ENCODE data around the gene PWWP2A. TPM values are rescaled to one million over a fixed set of nuclear protein-coding genes. Genes with fewer than 3 reads are reported as not detected.

PWWP2A gene
- total RNA-seq, 2 experiments from 2014 or later: 21.0 to 24.1 TPM

DNA sequence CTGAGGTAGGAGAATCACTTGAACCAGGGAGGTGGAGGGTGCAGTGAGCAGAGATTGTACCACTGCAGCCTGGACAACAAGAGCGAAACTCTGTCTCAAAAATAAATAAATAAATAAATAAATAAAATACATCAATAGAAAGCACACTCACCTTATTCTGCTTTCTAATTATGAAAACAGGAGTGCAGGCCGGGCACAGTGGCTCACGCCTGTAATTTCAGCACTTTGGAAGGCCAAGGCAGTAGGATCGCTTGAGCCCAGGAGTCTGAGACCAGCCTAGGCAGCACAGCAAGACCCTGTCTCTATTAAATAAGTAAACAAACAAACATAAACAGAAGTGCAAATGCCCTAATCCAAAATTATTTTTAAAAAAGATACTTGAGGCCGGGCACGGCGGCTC is 2.3 kb downstream of the PWWP2A start:
- Mint-ChIP-seq H3K36me3 (peaks cover 29% of the 10 kb centered on the region), H3K4me3 (no peak overlapping the region), H3K27ac (no peak overlapping the region), H3K27me3 (no peaks in the 10 kb centered on the region), H3K4me1 (peaks cover 18% of the 10 kb centered on the region), H3K9me3 (ENCODE audit: low read depth) (no peaks in the 10 kb centered on the region)
- DNase-seq (no peak), ATAC-seq (no peak)
- CTCF ChIA-PET: interaction anchor here (1.6 kb wide), 1 partner anchor 10 kb away, joined by 4 read pairs; no protein-coding TSS in a partner anchor

DNA sequence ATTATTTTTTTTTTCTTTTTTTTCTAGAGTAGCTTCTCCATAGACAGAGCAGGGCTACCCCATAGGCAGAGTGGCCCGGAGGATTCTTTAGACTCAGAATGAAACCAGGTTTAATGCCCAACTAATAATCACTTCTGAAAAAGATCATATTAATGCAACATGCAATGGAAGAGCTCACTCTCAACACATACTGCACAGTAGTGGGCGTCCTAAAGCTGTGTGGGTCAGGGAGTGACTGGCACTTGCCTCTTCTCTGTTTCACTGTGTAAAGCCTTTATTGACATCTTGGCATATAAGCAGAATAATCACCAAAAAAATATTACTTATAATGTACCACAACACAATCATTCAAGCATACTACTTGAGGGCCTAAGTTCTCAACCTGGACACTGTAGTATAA is 11.1 kb downstream of the PWWP2A start:
- ATAC-seq: no peak
- Mint-ChIP-seq H3K4me3 (no peak overlapping the region), H3K36me3 (peaks cover 28% of the 10 kb centered on the region), H3K27ac (no peak overlapping the region), H3K4me1 (peaks cover 5% of the 10 kb centered on the region), H3K27me3 (no peaks in the 10 kb centered on the region), H3K9me3 (ENCODE audit: low read depth) (no peaks in the 10 kb centered on the region)
- no peak for DNase-seq
- CTCF ChIA-PET: interaction anchor here (1.2 to 1.7 kb wide), 2 partner anchors 20 to 86 kb away, joined by 3 to 5 read pairs; no protein-coding TSS in a partner anchor

DNA sequence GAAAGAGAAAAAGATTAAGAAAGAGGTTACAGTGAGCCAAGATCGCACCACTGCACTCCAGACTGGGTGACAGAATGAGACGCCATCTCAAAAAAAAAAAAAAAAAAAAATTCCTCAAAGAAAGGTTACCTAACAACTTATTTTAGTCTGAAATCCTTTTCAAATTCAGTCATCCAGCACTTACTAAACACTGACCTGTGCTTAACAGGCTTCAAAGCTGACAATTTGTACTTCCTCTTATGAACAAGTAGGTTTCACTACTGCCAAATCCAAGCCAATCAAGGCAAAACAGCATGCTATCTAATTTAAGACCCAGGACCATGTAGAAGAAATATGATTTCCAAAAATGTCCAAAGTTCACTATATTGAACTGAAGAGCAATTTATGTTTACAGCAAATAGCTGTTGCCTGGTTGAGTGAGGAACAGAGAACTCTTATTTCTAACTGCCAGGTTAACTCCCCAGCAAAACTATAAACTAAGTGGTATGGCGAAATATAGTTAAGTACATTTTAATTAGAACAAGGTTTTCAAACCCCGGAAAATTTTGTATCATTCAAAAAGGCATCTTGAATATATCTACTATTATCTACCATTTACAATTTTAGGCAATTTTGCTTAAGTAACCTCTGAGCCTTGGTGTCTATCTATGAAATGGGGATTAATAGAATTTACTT is 13.4 kb downstream of the PWWP2A start:
- Mint-ChIP-seq H3K27me3 (no peaks in the 10 kb centered on the region), H3K36me3 (peaks cover 21% of the 10 kb centered on the region), H3K27ac (no peak overlapping the region), H3K9me3 (ENCODE audit: low read depth) (no peaks in the 10 kb centered on the region), H3K4me1 (peaks cover 5% of the 10 kb centered on the region), H3K4me3 (no peak overlapping the region)
- no peak for ATAC-seq
- CTCF ChIA-PET: no interaction called here
- no peak for DNase-seq

DNA sequence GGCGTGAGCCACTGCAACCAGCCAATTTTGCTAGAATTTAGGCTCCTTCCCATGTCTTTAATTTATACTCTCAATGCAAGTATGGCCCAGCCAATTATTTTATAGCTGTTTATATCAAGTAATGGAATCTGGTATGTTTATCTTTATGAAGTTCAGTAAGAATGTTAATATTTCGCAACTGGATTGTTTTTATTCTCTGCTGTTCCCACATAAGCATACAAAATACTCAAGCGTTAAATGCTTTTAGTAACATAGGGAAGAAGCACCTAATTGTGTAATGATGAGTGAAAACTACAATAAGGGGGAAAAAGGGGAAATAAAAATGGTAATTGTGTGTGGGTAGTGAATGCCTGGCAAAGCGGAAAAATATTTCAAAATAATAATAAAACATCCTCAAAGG is 21.3 kb downstream of the PWWP2A start:
- CTCF ChIA-PET: no interaction called here
- no peaks in the 10 kb centered on the region for H3K9me3 Mint-ChIP-seq (ENCODE audit: low read depth)
- H3K36me3 Mint-ChIP-seq: peaks cover 30% of the 10 kb centered on the region
- ATAC-seq: no peak
- H3K4me1 Mint-ChIP-seq: peaks cover 17% of the 10 kb centered on the region
- no peaks in the 10 kb centered on the region for H3K27me3 Mint-ChIP-seq
- no peak for DNase-seq
- H3K27ac Mint-ChIP-seq: no peak overlapping the region
- H3K4me3 Mint-ChIP-seq: no peak overlapping the region

DNA sequence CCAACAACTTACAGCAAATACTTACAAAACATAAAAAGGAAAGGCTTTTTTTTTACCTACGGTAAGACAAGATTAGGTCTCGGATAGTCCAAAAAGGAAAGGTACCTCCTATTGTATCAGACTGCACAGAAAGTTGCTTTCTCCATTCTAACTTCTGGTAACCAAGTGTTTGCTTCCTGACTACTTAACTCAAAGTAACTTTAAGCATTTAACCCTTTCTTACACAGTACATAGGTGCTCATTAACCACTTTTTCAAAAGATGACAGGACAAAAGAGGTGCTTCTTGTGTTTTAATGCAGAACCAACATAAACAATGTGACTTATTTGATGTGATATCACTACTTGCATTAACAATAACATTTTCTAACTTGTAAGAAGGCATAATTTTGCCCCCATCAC is 23.1 kb downstream of the PWWP2A start:
- H3K27me3 Mint-ChIP-seq: no peaks in the 10 kb centered on the region
- CTCF ChIA-PET: interaction anchor here (0.7 kb wide), 1 partner anchor 393 kb away, joined by 3 read pairs; no protein-coding TSS in a partner anchor
- H3K36me3 Mint-ChIP-seq: peaks cover 39% of the 10 kb centered on the region

DNA sequence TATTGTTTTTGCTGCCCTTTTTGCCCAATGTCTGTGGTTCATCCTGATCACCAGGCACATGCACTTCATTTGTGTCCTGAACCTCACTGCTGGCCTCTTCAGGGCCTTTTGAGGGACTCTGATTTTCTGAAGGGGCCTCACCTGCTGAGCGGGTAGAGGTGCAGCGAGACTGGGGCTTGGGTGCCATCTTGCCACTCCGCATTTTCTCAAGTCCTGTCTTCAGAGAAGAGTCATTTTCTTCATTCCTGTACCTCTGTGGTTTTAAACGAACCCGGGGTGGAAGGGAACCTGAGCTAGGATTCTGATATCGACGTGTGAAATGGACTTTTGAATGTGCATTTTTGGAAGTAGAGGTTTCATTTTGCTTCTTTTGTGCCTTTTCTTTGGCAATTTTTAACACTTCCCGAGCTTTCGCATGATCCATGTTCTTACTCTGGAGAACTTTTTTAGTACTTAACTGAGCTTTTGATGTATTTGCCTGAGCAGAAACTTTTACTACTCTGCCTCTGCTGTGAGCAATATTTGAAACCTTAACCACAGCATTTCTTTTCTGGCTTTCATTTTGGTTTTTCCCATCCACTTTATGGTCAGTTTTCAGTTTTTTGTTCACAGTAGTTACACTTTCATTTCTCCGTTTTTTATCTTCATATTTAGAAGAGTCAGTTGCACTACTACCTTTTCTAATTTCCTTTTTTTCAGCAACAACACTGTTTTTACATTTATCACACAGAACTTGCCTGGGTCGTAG is 26.1 kb downstream of the PWWP2A start:
- H3K27ac Mint-ChIP-seq: peak overlapping the region; percentile 87
- H3K27me3 Mint-ChIP-seq: no peaks in the 10 kb centered on the region
- ATAC-seq (no peak), DNase-seq (no peak)
- H3K36me3 Mint-ChIP-seq: peaks cover 40% of the 10 kb centered on the region
- H3K4me1 Mint-ChIP-seq: peaks cover 28% of the 10 kb centered on the region
- H3K4me3 Mint-ChIP-seq: peak overlapping the region; percentile 64
- CTCF ChIA-PET: interaction anchor here (1.6 kb wide), 2 partner anchors 12 to 71 kb away, joined by 3 to 5 read pairs; no protein-coding TSS in a partner anchor
- H3K9me3 Mint-ChIP-seq (ENCODE audit: low read depth): no peaks in the 10 kb centered on the region

More for the DNA sequence above, 23.1 kb downstream of the PWWP2A start:
- ATAC-seq (no peak), DNase-seq (no peak)
- peaks cover 26% of the 10 kb centered on the region for H3K4me1 Mint-ChIP-seq
- H3K27ac Mint-ChIP-seq: no peak overlapping the region
- H3K9me3 Mint-ChIP-seq (ENCODE audit: low read depth): no peaks in the 10 kb centered on the region
- H3K4me3 Mint-ChIP-seq: no peak overlapping the region

DNA sequence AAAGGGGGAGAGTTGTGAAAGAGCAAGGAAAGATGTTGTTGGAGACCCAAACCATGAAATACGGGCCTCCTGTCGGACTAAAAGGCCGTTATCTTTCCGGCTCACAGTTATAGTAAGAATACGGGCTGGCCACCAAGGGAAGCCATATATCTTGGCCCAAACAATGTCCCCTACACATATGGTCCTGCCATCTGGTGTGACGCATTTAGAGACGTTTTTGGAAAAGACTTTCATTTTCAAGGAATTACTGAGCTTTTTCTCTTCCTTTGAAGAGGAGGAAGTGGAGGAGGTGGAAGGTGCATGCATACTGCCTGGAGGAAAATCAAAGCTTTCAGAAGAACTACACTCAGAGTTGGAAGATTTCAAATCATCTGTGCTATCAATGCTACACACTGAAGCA is 26.7 kb downstream of the PWWP2A start:
- Mint-ChIP-seq H3K36me3 (peaks cover 37% of the 10 kb centered on the region), H3K9me3 (ENCODE audit: low read depth) (no peaks in the 10 kb centered on the region), H3K4me1 (peaks cover 28% of the 10 kb centered on the region), H3K4me3 (no peak overlapping the region), H3K27me3 (no peaks in the 10 kb centered on the region), H3K27ac (no peak overlapping the region)
- CTCF ChIA-PET: interaction anchor here (1.6 kb wide), 2 partner anchors 12 to 70 kb away, joined by 3 to 5 read pairs; no protein-coding TSS in a partner anchor
- ATAC-seq: no peak
- no peak for DNase-seq

DNA sequence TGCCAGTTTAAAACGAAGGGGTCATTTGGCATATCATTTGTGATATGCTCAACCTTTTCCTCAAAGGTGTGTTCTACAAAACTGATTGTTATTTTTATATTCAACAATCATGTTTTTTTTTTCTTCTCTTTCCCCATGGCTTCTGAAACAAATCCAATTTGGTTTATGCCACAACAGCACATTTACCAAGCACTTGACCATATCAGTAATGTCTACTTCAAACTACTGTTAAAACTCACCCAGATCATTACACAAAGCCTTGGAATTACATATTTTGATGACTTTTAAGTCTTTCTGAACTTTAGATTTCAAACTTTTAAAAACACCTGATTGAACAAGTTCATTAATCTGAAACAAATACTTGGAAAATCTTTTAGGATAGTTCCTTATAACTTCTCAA is 29.2 kb downstream of the PWWP2A start:
- ATAC-seq (no peak), DNase-seq (no peak)
- Mint-ChIP-seq H3K4me3 (no peak overlapping the region), H3K9me3 (ENCODE audit: low read depth) (no peaks in the 10 kb centered on the region), H3K27ac (no peak overlapping the region), H3K36me3 (peaks cover 31% of the 10 kb centered on the region), H3K4me1 (peaks cover 28% of the 10 kb centered on the region), H3K27me3 (no peaks in the 10 kb centered on the region)
- CTCF ChIA-PET: interaction anchor here (1.6 kb wide), 1 partner anchor 10 kb away, joined by 4 read pairs; no protein-coding TSS in a partner anchor

DNA sequence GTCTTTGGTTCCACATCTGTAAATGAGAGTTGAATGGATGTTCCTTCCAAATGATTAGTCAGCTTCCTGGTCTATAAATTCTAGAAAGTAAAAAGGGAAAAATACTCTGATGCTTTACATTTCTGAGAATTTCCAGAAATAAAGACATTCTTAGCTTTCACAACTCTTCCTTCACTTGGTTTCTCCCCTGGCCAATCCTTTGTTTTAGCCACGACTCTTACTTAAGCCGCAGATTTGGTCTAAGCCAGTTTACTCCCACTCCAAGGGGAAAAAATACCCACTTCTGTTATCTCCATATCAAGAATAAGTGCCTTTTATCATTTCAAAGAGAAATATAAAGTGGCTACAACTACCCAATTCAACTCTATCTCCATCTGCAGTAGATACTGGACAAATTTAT is 29.7 kb downstream of the PWWP2A start:
- CTCF ChIA-PET: no interaction called here
- no peak overlapping the region for H3K27ac Mint-ChIP-seq
- DNase-seq: no peak
- peaks cover 30% of the 10 kb centered on the region for H3K36me3 Mint-ChIP-seq
- no peak overlapping the region for H3K4me3 Mint-ChIP-seq
- ATAC-seq: no peak
- no peaks in the 10 kb centered on the region for H3K27me3 Mint-ChIP-seq
- peaks cover 27% of the 10 kb centered on the region for H3K4me1 Mint-ChIP-seq
- no peaks in the 10 kb centered on the region for H3K9me3 Mint-ChIP-seq (ENCODE audit: low read depth)

DNA sequence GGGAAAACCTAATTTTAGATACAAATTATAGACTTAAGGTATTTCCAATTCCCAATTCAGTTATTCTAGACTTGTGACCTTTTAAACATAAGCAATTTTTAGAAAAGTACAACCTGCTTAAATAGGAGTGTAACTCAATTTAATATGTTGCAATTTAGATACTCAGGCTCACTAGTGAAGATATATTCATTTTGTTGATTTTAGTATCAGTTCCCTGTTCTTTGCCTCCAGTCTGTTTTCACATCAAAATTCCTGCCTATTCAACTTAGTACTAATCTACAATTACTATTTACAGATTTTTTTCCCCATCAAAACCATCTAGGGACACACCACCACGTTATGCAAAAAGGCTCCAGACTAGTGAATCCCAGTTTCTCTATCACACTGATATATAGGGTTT is 30.4 kb downstream of the PWWP2A start:
- no peak for DNase-seq
- H3K36me3 Mint-ChIP-seq: peaks cover 24% of the 10 kb centered on the region
- peaks cover 20% of the 10 kb centered on the region for H3K4me1 Mint-ChIP-seq
- no peak overlapping the region for H3K4me3 Mint-ChIP-seq
- no peaks in the 10 kb centered on the region for H3K27me3 Mint-ChIP-seq
- no peak overlapping the region for H3K27ac Mint-ChIP-seq
- CTCF ChIA-PET: no interaction called here
- ATAC-seq: no peak
- H3K9me3 Mint-ChIP-seq (ENCODE audit: low read depth): no peaks in the 10 kb centered on the region

DNA sequence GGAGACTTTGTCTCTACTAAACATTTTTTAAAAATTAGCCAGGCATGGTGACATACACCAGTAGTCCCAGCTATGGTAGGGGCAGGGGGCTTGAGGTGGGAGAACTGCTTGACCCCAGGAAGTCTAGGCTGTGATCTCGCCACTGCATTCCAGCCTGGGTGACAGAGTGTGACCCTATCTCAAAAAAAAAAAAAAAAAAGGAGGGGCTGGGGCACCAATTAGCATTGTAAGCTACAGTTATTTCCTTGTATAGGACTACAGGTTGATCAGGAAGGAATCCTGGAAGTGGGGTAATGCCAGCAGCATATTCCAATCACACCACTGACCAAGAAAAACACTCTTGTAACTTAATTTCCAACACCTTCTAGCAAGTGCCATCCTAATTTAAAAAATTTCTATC is 32.1 kb downstream of the PWWP2A start:
- peaks cover 4% of the 10 kb centered on the region for H3K4me1 Mint-ChIP-seq
- ATAC-seq (no peak), DNase-seq (no peak)
- H3K4me3 Mint-ChIP-seq: no peak overlapping the region
- peaks cover 8% of the 10 kb centered on the region for H3K36me3 Mint-ChIP-seq
- no peak overlapping the region for H3K27ac Mint-ChIP-seq
- H3K9me3 Mint-ChIP-seq (ENCODE audit: low read depth): no peaks in the 10 kb centered on the region
- CTCF ChIA-PET: interaction anchor here (0.9 to 1.1 kb wide), 2 partner anchors 18 to 20 kb away, joined by 3 to 4 read pairs; no protein-coding TSS in a partner anchor
- H3K27me3 Mint-ChIP-seq: no peaks in the 10 kb centered on the region

DNA sequence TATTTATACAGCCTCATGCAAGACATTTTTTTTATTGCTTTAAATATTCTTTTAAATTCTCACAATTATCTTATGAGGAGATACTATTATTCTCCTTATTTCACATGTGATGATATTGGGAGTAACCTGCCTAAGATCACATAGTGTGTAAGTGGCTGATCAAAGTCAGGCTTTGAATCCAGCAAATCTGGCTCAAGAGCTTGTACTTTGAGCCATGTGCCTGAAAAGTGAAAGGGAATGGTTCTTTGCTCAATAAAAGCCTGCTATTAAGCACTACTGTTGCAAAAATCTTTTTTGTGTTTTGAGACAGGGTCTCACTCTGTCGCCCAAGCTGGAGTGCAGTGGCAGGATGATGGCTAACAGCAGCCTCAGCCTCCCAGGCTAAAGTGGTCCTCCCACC is 35.1 kb downstream of the PWWP2A start:
- Mint-ChIP-seq H3K4me3 (no peak overlapping the region), H3K27me3 (no peaks in the 10 kb centered on the region)
- CTCF ChIA-PET: interaction anchor here (1.1 kb wide), 1 partner anchor 23 kb away, joined by 4 read pairs; no protein-coding TSS in a partner anchor

DNA sequence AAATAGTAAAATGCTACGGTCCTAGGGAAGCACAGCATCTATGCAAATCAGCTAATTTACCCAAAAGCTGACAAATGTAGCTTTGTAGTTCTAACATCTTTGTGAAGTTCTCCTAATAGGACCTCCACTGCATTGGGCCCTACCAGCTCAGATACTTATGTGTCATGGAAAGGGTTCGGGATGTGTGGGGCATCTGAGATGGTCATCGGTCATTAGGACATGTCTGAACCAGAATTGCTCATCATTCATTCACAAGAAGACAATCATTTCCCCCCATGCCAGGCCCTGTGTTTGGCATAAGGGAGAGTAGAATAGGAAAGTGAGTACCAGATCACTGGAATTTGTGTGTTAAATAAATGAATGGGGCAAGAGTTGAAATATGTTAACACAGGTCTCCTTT is 35.7 kb downstream of the PWWP2A start:
- Mint-ChIP-seq H3K4me3 (no peak overlapping the region), H3K27ac (no peak overlapping the region), H3K27me3 (no peaks in the 10 kb centered on the region), H3K36me3 (no peaks in the 10 kb centered on the region), H3K4me1 (no peaks in the 10 kb centered on the region), H3K9me3 (ENCODE audit: low read depth) (no peaks in the 10 kb centered on the region)
- CTCF ChIA-PET: interaction anchor here (1.1 kb wide), 1 partner anchor 24 kb away, joined by 4 read pairs; no protein-coding TSS in a partner anchor
- no peak for DNase-seq
- no peak for ATAC-seq

More for the DNA sequence above, 35.1 kb downstream of the PWWP2A start:
- Mint-ChIP-seq H3K36me3 (no peaks in the 10 kb centered on the region), H3K4me1 (no peaks in the 10 kb centered on the region), H3K9me3 (ENCODE audit: low read depth) (no peaks in the 10 kb centered on the region), H3K27ac (no peak overlapping the region)
- ATAC-seq (no peak), DNase-seq (no peak)
